BJ (cell line): Measurements from ENCODE around the gene GPR84. TPM values are rescaled to one million over a fixed set of nuclear protein-coding genes. Genes with fewer than 3 reads are reported as not detected.

Experiments used
- CTCF ChIA-PET: fragments of 350-600 bp; formaldehyde crosslinking; extraction: SDS; loops from one replicate; lab custom pipeline; 2021; ENCODE audit warnings: antibody characterized with exemption, inconsistent platforms; lab: Yijun Ruan, JAX
- POLR2A ChIA-PET: fragments of 300-600 bp; sonication (Branson Sonifier 250); formaldehyde crosslinking; extraction: SDS; loops from one replicate; lab custom pipeline; 2021; ENCODE audit warnings: antibody characterized with exemption; lab: Charles Lee
- DNase-seq: peaks from one replicate; pipeline ENCODE4 v3.0.0-alpha.2; 2011; ENCODE audit warnings: low read depth
- H3K27me3 ChIP-seq: 2 replicates; pipeline ENCODE4 v1.6.0; 2011; ENCODE audit warnings: low read length; ENCODE audit not compliant: control insufficient read depth, insufficient read depth
- H3K36me3 ChIP-seq: 2 replicates; pipeline ENCODE4 v1.5.1; 2011; ENCODE audit warnings: low read length; ENCODE audit not compliant: control insufficient read depth, insufficient read depth
- H3K4me3 ChIP-seq: 2 replicates; pipeline ENCODE4 v1.5.1; 2011; ENCODE audit warnings: low read depth, mild to moderate bottlenecking, control low read depth, low read length
- CTCF ChIP-seq: IDR thresholded peaks from 2 replicates; pipeline ENCODE4 v1.5.1; 2011; ENCODE audit warnings: low read depth, mild to moderate bottlenecking, control low read depth, inconsistent platforms, low read length, moderate library complexity; ENCODE audit not compliant: insufficient read depth
- polyA plus RNA-seq: library from polyadenylated mRNA; depleted of rRNA; stranded (reverse); fragments of >200 nt; gene quantifications from 2 replicates; pipeline ENCODE4 v1.2.3, GENCODE V29; 2011

Gene GPR84
- polyA plus RNA-seq, 1 experiment = not detected

GRCh38 chr12:54376596-54376995 is 12.3 kb upstream of the GPR84 start:
- TF ChIP-seq CTCF = no peak
- no peaks in the 10 kb centered on the region for H3K36me3 ChIP-seq
- DNase-seq = no peak
- ChIA-PET CTCF (interaction anchor here (1.1 to 1.6 kb wide), 3 partner anchors 23 to 63 kb away, joined by 3 read pairs; no protein-coding TSS in a partner anchor), POLR2A (no interaction called here)
- H3K4me3 ChIP-seq = no peak overlapping the region
- no peaks in the 10 kb centered on the region for H3K27me3 ChIP-seq

- DNase-seq = no peak
- ChIA-PET POLR2A (no interaction called here), CTCF (interaction anchor here (0.6 to 1.4 kb wide), 4 partner anchors 19 to 160 kb away, joined by 3 to 4 read pairs (median 3); no protein-coding TSS in a partner anchor)
- H3K36me3 ChIP-seq = no peaks in the 10 kb centered on the region
- no peaks in the 10 kb centered on the region for H3K27me3 ChIP-seq
- no peak for TF ChIP-seq CTCF
- no peak overlapping the region for H3K4me3 ChIP-seq
Observed at GRCh38 chr12:54375259-54375579, 10.9 kb upstream of the GPR84 start.

GRCh38 chr12:54374562-54375258 is 10.4 kb upstream of the GPR84 start:
- Histone ChIP-seq H3K36me3 (no peaks in the 10 kb centered on the region), H3K4me3 (no peak overlapping the region), H3K27me3 (no peaks in the 10 kb centered on the region)
- CTCF ChIA-PET = interaction anchor here (0.6 to 1.6 kb wide), 6 partner anchors 18 to 167 kb away, joined by 3 to 5 read pairs (median 3); no protein-coding TSS in a partner anchor
- POLR2A ChIA-PET = no interaction called here
- DNase-seq = no peak
- TF ChIP-seq CTCF = no peak

- no peak for DNase-seq
- ChIA-PET CTCF (interaction anchor here (0.7 to 1.6 kb wide), 5 partner anchors 26 to 166 kb away, joined by 3 to 8 read pairs (median 5); no protein-coding TSS in a partner anchor), POLR2A (no interaction called here)
- no peak overlapping the region for H3K4me3 ChIP-seq
- H3K36me3 ChIP-seq = no peaks in the 10 kb centered on the region
- TF ChIP-seq CTCF = no peak
- no peaks in the 10 kb centered on the region for H3K27me3 ChIP-seq
Observed at GRCh38 chr12:54373649-54374561, 9.6 kb upstream of the GPR84 start.

GRCh38 chr12:54372113-54372806 is 8.0 kb upstream of the GPR84 start:
- DNase-seq = no peak
- Histone ChIP-seq H3K27me3 (no peaks in the 10 kb centered on the region), H3K36me3 (no peaks in the 10 kb centered on the region), H3K4me3 (no peak overlapping the region)
- TF ChIP-seq CTCF = no peak
- ChIA-PET CTCF (interaction anchor here (0.5 to 3.3 kb wide), 14 partner anchors 8 to 626 kb away, joined by 3 to 72 read pairs (median 6); partner anchors contain the start of gene COPZ1), POLR2A (no interaction called here)
